Adrenal gland (tissue), 5 donors: ENCODE data around the gene GDF10.

Experiments used
- POLR2A ChIP-seq, 2 donors: fragments of 450-650 bp; IDR thresholded peaks; one replicate each; pipeline ENCODE4 v1.6.1; 2017; ENCODE audit warnings: antibody characterized with exemption in 2 of 2, mild to moderate bottlenecking in 2 of 2, moderate library complexity in 1 of 2
- TF ChIP-seq, protein P1 (sequence below), 6 experiments: fragments of 450-650 bp in 4 of 6; fragments of 200-600 bp in 2 of 6; sonication (generic) in 1 of 6; IDR thresholded peaks; 1 replicate in 5 of 6; 2 replicates in 1 of 6; pipeline versions ENCODE4 v1.5.1 to v1.8.0; 2016 to 2021; ENCODE audit warnings: antibody characterized with exemption in 6 of 6, mild to moderate bottlenecking in 2 of 6, moderate library complexity in 1 of 6
- donor health status: DM: no; HTN: no; CAD: no.

- TF ChIP-seq, protein P1, sequence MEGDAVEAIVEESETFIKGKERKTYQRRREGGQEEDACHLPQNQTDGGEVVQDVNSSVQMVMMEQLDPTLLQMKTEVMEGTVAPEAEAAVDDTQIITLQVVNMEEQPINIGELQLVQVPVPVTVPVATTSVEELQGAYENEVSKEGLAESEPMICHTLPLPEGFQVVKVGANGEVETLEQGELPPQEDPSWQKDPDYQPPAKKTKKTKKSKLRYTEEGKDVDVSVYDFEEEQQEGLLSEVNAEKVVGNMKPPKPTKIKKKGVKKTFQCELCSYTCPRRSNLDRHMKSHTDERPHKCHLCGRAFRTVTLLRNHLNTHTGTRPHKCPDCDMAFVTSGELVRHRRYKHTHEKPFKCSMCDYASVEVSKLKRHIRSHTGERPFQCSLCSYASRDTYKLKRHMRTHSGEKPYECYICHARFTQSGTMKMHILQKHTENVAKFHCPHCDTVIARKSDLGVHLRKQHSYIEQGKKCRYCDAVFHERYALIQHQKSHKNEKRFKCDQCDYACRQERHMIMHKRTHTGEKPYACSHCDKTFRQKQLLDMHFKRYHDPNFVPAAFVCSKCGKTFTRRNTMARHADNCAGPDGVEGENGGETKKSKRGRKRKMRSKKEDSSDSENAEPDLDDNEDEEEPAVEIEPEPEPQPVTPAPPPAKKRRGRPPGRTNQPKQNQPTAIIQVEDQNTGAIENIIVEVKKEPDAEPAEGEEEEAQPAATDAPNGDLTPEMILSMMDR (IDR thresholded peaks at IDR 0.05), result no peak
- TF ChIP-seq POLR2A (IDR thresholded peaks at IDR 0.05), result no peak
Measured at GRCh38 chr10:47334466-47335295, 34.7 kb downstream of the GDF10 start.
